ENCODE data around the gene GLIPR1.

DNA sequence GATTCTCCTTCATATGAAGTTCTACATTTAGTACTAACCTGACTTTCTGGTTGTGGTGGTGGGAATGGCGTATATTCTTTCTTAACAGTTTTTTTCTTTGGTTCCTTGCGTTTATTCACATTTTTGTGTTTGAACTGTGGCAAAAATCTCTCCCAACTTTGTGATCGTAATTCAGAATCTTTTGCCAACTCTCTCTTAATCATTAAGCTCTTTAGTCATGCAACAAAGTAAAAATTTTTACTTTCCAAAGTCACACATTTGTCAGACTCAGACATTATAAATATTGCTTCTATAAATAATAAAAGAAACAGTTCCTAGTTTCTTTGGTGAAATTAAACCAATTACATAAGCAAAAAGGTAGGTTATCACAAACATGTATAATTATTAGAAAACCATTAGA is 23.3 kb downstream of the GLIPR1 start:
- TF ChIP-seq TAF1 (IDR thresholded peaks at IDR 0.05; ENCODE audit: borderline replicate concordance, low read depth, low read length) (no peak), POLR2A (IDR thresholded peaks at IDR 0.05; ENCODE audit: low read depth, low read length) (no peak), POLR2AphosphoS5 (IDR thresholded peaks at IDR 0.05; ENCODE audit: low read depth, low read length) (no peak)
